Skeletal muscle tissue (tissue), 5 donors: ENCODE data around the gene PIGV. TPM values are rescaled to one million over a fixed set of nuclear protein-coding genes. Genes with fewer than 3 reads are reported as not detected.
"Not testable (repeated sequence)": the region's sequence is repeated elsewhere in the genome, so short reads cannot be mapped to it uniquely, and the experiment has no call there.

ENCODE experiments used
- H3K27ac ChIP-seq: one replicate; pipeline ENCODE4 v1.7.0; 2013; ENCODE audit warnings: mild to moderate bottlenecking, low read depth, low read length, inconsistent platforms
- H3K27me3 ChIP-seq, 3 donors: one replicate each; pipeline ENCODE4 v1.7.0; 2013; ENCODE audit warnings: low read length in 3 of 3; ENCODE audit not compliant: control insufficient read depth in 3 of 3, insufficient read depth in 3 of 3
- H3K36me3 ChIP-seq, 3 donors: one replicate each; pipeline ENCODE4 v1.7.0; 2013; ENCODE audit warnings: low read length in 3 of 3; ENCODE audit not compliant: control insufficient read depth in 3 of 3, insufficient read depth in 3 of 3
- H3K4me1 ChIP-seq, 3 donors: one replicate each; pipeline ENCODE4 v1.7.0; 2013; ENCODE audit warnings: low read length in 3 of 3, mild to moderate bottlenecking in 3 of 3; ENCODE audit not compliant: control insufficient read depth in 3 of 3, insufficient read depth in 3 of 3
- H3K4me3 ChIP-seq, 3 donors: one replicate each; pipeline ENCODE4 v1.7.0; 2013; ENCODE audit warnings: low read length in 3 of 3
- H3K9ac ChIP-seq, 3 donors: one replicate each; pipeline ENCODE4 v1.7.0; 2013; ENCODE audit warnings: low read length in 3 of 3, mild to moderate bottlenecking in 3 of 3, moderate library complexity in 2 of 3, low read depth in 1 of 3
- H3K9me3 ChIP-seq, 3 donors: one replicate each; pipeline ENCODE4 v1.7.0; 2013; ENCODE audit warnings: low read length in 3 of 3; ENCODE audit not compliant: control insufficient read depth in 3 of 3
- small RNA-seq: library from RNA; depleted of rRNA; stranded (forward); fragments of <200 nt; gene quantifications from one replicate; pipeline ENCODE3, GENCODE V24; 2014
- total RNA-seq: library from RNA; depleted of rRNA; stranded (reverse); fragments of >200 nt; gene quantifications from one replicate; pipeline ENCODE4 v1.2.3, GENCODE V29; 2014
- donor health status: Osteomylitis.

PIGV gene
- total RNA-seq, 1 donor from 2014 or later = 5.2 TPM

- Histone ChIP-seq H3K9ac (peak overlapping the region in 1 of 3 donors; percentile 16), H3K9me3 (no peaks in the 10 kb centered on the region), H3K27me3 (no peaks in the 10 kb centered on the region), H3K36me3 (peaks cover 26 to 47% (median 40%) of the 10 kb centered on the region in 3 donors), H3K27ac (peak overlapping the region; percentile 19), H3K4me3 (no peak overlapping the region), H3K4me1 (no peaks in the 10 kb centered on the region)
Observed at GRCh38 chr1:26839339-26839722, 51.6 kb downstream of the PIGV start.

GRCh38 chr1:26839779-26840178, 52.0 kb downstream of the PIGV start:
- H3K27ac ChIP-seq = no peak overlapping the region
- H3K9ac ChIP-seq = no peak overlapping the region
- peaks cover 26 to 42% (median 36%) of the 10 kb centered on the region in 3 donors for H3K36me3 ChIP-seq
- no peaks in the 10 kb centered on the region for H3K27me3 ChIP-seq
- no peak overlapping the region for H3K4me3 ChIP-seq
- no peaks in the 10 kb centered on the region for H3K9me3 ChIP-seq
- H3K4me1 ChIP-seq = no peaks in the 10 kb centered on the region

GRCh38 chr1:26844424-26845196, 56.9 kb downstream of the PIGV start:
- Histone ChIP-seq H3K27ac (no peak overlapping the region), H3K27me3 (no peaks in the 10 kb centered on the region), H3K4me3 (no peak overlapping the region), H3K9ac (no peak overlapping the region), H3K36me3 (peaks cover 22 to 36% (median 27%) of the 10 kb centered on the region in 3 donors), H3K4me1 (peaks cover 0 to 7% (median 4%) of the 10 kb centered on the region in 3 donors), H3K9me3 (no peaks in the 10 kb centered on the region)

- not testable (repeated sequence) for H3K4me1 ChIP-seq, H3K9ac ChIP-seq, H3K27me3 ChIP-seq, H3K27ac ChIP-seq, H3K4me3 ChIP-seq, H3K9me3 ChIP-seq
- H3K36me3 ChIP-seq = peaks cover 42 to 49% (median 43%) of the 10 kb centered on the region in 3 donors
Observed at GRCh38 chr1:26847826-26848225, 60.1 kb downstream of the PIGV start.

Small RNA genes lying within 50 kb of the gene (small RNA-seq; reads per million reads assigned to genes)
- gene RN7SL165P = not detected

Other genes starting within 250 kb of the PIGV start
- gene ARID1A, start 91.9 kb upstream of the PIGV start, total RNA-seq = 18.8 TPM
- 3.7 TPM for gene ZDHHC18, start 38.7 kb downstream of the PIGV start, total RNA-seq
- not detected for gene SFN, start 75.2 kb downstream of the PIGV start, total RNA-seq
- 6.3 TPM for gene GPN2, start 102.3 kb downstream of the PIGV start, total RNA-seq
- 15.7 TPM for gene GPATCH3, start 112.5 kb downstream of the PIGV start, total RNA-seq
- not detected for gene NR0B2, start 126.0 kb downstream of the PIGV start, total RNA-seq
- gene NUDC, start 133.8 kb downstream of the PIGV start, total RNA-seq = 17.7 TPM
- not detected for gene KDF1, start 172.5 kb downstream of the PIGV start, total RNA-seq
- under 0.01 TPM for gene TRNP1, start 205.7 kb downstream of the PIGV start, total RNA-seq
- 1.0 TPM for gene TENT5B, start 224.9 kb downstream of the PIGV start, total RNA-seq